Adipose tissue (tissue), 3 donors: ENCODE results near the gene ANKRD12. TPM values are rescaled to one million over a fixed set of nuclear protein-coding genes. Genes with fewer than 3 reads are reported as not detected.

Experiments used
- polyA plus RNA-seq, 3 donors: library from polyadenylated mRNA; stranded (reverse); fragments of 200-250 nt; gene quantifications; one replicate each; pipeline ENCODE4 v1.2.3, GENCODE V29; 2013
- donor health status: healthy with polysubstance abuse.
- donor health status: Bipolar disorder and iron deficiency.
- donor health status: healthy.

ANKRD12 gene
- polyA plus RNA-seq, 3 donors, result 5.4 to 8.1 (median 5.8) TPM

Other genes starting within 250 kb of the ANKRD12 start
- 100 to 1,000 TPM in 2 of 3 donors, 10 to 100 TPM in 1; 81.8 to 163 (median 152) TPM for gene NDUFV2, start 34.1 kb upstream of the ANKRD12 start, polyA plus RNA-seq
- 10 to 100 TPM in 1 of 3 donors, 1 to 10 TPM in 2; 3.3 to 15.6 (median 9.6) TPM for gene TWSG1, start 198.0 kb downstream of the ANKRD12 start, polyA plus RNA-seq